GM12878 (cell line): ENCODE measurements around the gene CRTC1. TPM values are rescaled to one million over a fixed set of nuclear protein-coding genes. Genes with fewer than 3 reads are reported as not detected.
"Not testable (repeated sequence)": the region's sequence is repeated elsewhere in the genome, so short reads cannot be mapped to it uniquely, and the experiment has no call there.

Experiments used
- ATAC-seq: fragments of 200-7000 bp; cut with Tn5 transposase; 3 replicates; pipeline ENCODE4 v1.9.1; 2020; ENCODE audit warnings: mild to moderate bottlenecking, moderate library complexity
- BruUV-seq: library from RNA; stranded (reverse); fragments of 400-500 nt; replicated peaks from 2 replicates; lab custom pipeline; 2021; lab: Mats Ljungman, UMichigan
- CTCF ChIA-PET: fragments of 300-600 bp; sonication (Branson Sonifier 250); formaldehyde crosslinking; extraction: SDS; loops from one replicate; lab custom pipeline; 2021; ENCODE audit warnings: inconsistent platforms; lab: Yijun Ruan, JAX
- POLR2A ChIA-PET: fragments of 350-600 bp; formaldehyde crosslinking; extraction: SDS; loops from one replicate; lab custom pipeline; 2021; ENCODE audit warnings: inconsistent platforms; lab: Charles Lee
- RAD21 ChIA-PET: fragments of 300-600 bp; sonication (Branson Sonifier 250); formaldehyde crosslinking; loops from one replicate; lab custom pipeline; 2023; ENCODE audit warnings: antibody characterized with exemption; ENCODE audit not compliant: unreplicated experiment; lab: Charles Lee
- SMC1A ChIA-PET: fragments of 300-600 bp; sonication (Branson Sonifier 250); formaldehyde crosslinking; loops from one replicate; lab custom pipeline; 2023; ENCODE audit not compliant: unreplicated experiment, uncharacterized antibody; lab: Charles Lee
- DNase-seq: peaks from one replicate; pipeline ENCODE4 v3.0.0-alpha.2; 2011; ENCODE audit warnings: low read depth, low spot score
- FAIRE-seq: peaks from 3 replicates; lab custom pipeline; 2011; peaks lifted over from hg19 to GRCh38; lab: Jason Lieb, UNC
- H2AFZ ChIP-seq: 2 replicates; pipeline ENCODE4 v1.6.0; 2011; ENCODE audit warnings: low read depth, low read length, control low read depth; ENCODE audit not compliant: control insufficient read depth
- H3K27ac ChIP-seq: 2 replicates; pipeline ENCODE4 v1.5.1; 2011; ENCODE audit warnings: control low read depth; ENCODE audit not compliant: control insufficient read depth, insufficient read depth
- H3K27me3 ChIP-seq, 2 experiments: replicated peaks in 1 of 2; 2 replicates each; pipeline versions ENCODE4 v1.6.0 to v1.6.1; 2011; ENCODE audit warnings: low read length in 1 of 2; ENCODE audit not compliant: control insufficient read depth in 2 of 2, insufficient read depth in 2 of 2
- H3K36me3 ChIP-seq, 2 experiments: 2 replicates each; pipeline ENCODE4 v1.5.1; 2011; ENCODE audit warnings: low read length in 1 of 2; ENCODE audit not compliant: control insufficient read depth in 2 of 2, insufficient read depth in 2 of 2
- H3K4me1 ChIP-seq: 2 replicates; pipeline ENCODE4 v1.6.1; 2011; ENCODE audit warnings: mild to moderate bottlenecking, low read length, moderate library complexity, mixed read lengths; ENCODE audit not compliant: control insufficient read depth, insufficient read depth
- H3K4me2 ChIP-seq: 2 replicates; pipeline ENCODE4 v1.6.0; 2011; ENCODE audit warnings: control low read depth; ENCODE audit not compliant: control insufficient read depth, insufficient read depth
- H3K4me3 ChIP-seq: fragments of 200-600 bp; sonication (generic); 2 replicates; pipeline ENCODE4 v1.5.1; 2016
- H3K79me2 ChIP-seq: 2 replicates; pipeline ENCODE4 v1.6.0; 2011; ENCODE audit warnings: low read length; ENCODE audit not compliant: control insufficient read depth, insufficient read depth
- H3K9ac ChIP-seq: 2 replicates; pipeline ENCODE4 v1.8.0; 2011; ENCODE audit warnings: low read length, control low read depth, mixed read lengths; ENCODE audit not compliant: control insufficient read depth, insufficient read depth
- H3K9me3 ChIP-seq: replicated peaks from 3 replicates; pipeline ENCODE4 v1.5.1; 2011; ENCODE audit warnings: mild to moderate bottlenecking, low read length; ENCODE audit not compliant: control insufficient read depth, insufficient read depth
- H4K20me1 ChIP-seq: 2 replicates; pipeline ENCODE4 v1.6.0; 2011; ENCODE audit not compliant: control insufficient read depth, insufficient read depth
- FOXK2 ChIP-seq: fragments of 450-650 bp; IDR thresholded peaks from 2 replicates; pipeline ENCODE4 v1.6.1; 2017; ENCODE audit warnings: mild to moderate bottlenecking, moderate library complexity
- HDAC6 ChIP-seq: fragments of 200-600 bp; sonication (generic); IDR thresholded peaks from one replicate; pipeline ENCODE4 v1.8.0; 2017; ENCODE audit warnings: antibody characterized with exemption; ENCODE audit not compliant: unreplicated experiment
- IKZF1 ChIP-seq: fragments of 450-650 bp; conservative IDR thresholded peaks from 2 replicates; pipeline ENCODE4 v1.6.1; 2017; ENCODE audit warnings: antibody characterized with exemption, mild to moderate bottlenecking
- IKZF2 ChIP-seq, 2 experiments: fragments of 450-650 bp; IDR thresholded peaks; 2 replicates each; pipeline ENCODE4 v1.6.1; 2017; ENCODE audit warnings: mild to moderate bottlenecking in 2 of 2, moderate library complexity in 2 of 2
- WGBS: methylation state at CpG from one replicate; pipeline ENCODE4 v1.1.6; 2016; ENCODE audit warnings: low lambda C conversion rate; ENCODE audit not compliant: insufficient replicate concordance, insufficient coverage; ENCODE audit errors: missing lambda C conversion rate; 5-methylcytosine and 5-hydroxymethylcytosine counted together
- in situ Hi-C: fragments of 300-500 bp; cut with MboI; formaldehyde crosslinking; loops from 9 replicates; pipeline ENCODE4 v1.14.3; 2018; ENCODE audit warnings: mixed read lengths
- intact Hi-C: fragments of 100-400 bp; cut with micrococcal nuclease; formaldehyde crosslinking; loops from one replicate; pipeline ENCODE4 v1.14.2; 2022; ENCODE audit not compliant: unreplicated experiment
- polyA plus RNA-seq, 11 experiments: library from polyadenylated mRNA; depleted of rRNA in 4 of 11; unstranded in 6 of 11; stranded (reverse) in 5 of 11; fragments of >200 nt; fragmentation: Nextera tagmentation in 4 of 11; fragmentation: Illumina TruSeq in 1 of 11; extraction: Ambion mirVana in 4 of 11; extraction: Trizol in 1 of 11; gene quantifications; 1 replicate in 1 of 11; 2 replicates in 10 of 11; pipeline versions ENCODE4 v1.2.1 to v1.2.3, GENCODE V29; 2011 to 2016; ENCODE audit warnings: inconsistent platforms in 2 of 11, missing spikeins in 2 of 11, low read depth in 1 of 11
- total RNA-seq, 4 experiments: library from RNA; depleted of rRNA in 3 of 4; stranded (reverse); fragments of >200 nt in 3 of 4; fragmentation: Illumina TruSeq in 1 of 4; extraction: Trizol in 1 of 4; gene quantifications; 2 replicates each; pipeline versions ENCODE4 v1.2.1 to v1.2.3, GENCODE V29; 2013 to 2021
- TF ChIP-seq, protein P1 (sequence below): fragments of 450-650 bp; IDR thresholded peaks from 2 replicates; pipeline ENCODE4 v1.6.1; 2017; ENCODE audit warnings: low read depth, mild to moderate bottlenecking, moderate library complexity
- TF ChIP-seq, protein P2 (sequence below): IDR thresholded peaks from 2 replicates; pipeline ENCODE4 v1.6.1; 2012; ENCODE audit warnings: mild to moderate bottlenecking, low read depth, low read length
- TF ChIP-seq, protein P3 (sequence below): fragments of 450-650 bp; formaldehyde crosslinking; IDR thresholded peaks from 2 replicates; pipeline ENCODE4 v1.4.0; 2022; ENCODE audit warnings: mild to moderate bottlenecking, moderate library complexity

Gene CRTC1
- total and polyA plus RNA-seq, 10 of the 15 experiments (the other 5 are each of a cell fraction or from before 2014, with no cell fraction given) = 0.02 to 4.6 (median 1.1) TPM; not detected in 1

DNA sequence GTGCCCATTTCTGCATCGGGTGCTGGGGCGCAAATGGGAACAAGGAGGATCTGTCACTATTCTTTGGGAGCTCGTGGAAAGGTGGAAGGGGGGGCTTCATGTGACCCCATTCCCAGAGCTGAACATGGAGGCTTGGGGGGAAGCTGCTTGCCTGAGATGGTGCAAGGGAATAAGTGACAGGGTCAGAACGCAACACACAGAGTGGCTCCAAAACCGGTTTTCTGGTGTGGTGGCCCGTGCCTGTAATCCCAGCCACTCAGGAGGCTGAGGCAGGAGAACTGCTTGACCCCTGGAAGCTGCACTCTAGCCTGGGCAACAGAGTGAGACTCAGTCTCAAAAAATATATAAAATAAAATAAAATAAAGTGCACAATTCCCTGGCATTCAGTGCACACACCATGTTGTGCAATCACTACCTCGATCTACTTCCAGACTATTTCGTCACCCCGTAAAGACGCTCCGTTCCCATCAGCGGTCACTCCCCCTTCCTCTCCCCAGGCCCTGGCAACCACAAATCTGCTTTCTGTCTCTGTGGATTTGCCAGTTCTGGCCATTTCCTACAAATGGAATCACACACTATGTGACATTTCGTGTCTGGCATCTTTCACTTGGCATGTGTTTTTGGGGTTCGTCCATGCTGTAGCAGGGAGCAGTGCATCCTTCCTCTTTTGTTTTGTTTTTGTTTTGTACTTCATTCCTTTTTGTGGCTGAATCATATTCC lies 125.8 kb downstream of the CRTC1 start (continued):
- TF ChIP-seq, protein P1, sequence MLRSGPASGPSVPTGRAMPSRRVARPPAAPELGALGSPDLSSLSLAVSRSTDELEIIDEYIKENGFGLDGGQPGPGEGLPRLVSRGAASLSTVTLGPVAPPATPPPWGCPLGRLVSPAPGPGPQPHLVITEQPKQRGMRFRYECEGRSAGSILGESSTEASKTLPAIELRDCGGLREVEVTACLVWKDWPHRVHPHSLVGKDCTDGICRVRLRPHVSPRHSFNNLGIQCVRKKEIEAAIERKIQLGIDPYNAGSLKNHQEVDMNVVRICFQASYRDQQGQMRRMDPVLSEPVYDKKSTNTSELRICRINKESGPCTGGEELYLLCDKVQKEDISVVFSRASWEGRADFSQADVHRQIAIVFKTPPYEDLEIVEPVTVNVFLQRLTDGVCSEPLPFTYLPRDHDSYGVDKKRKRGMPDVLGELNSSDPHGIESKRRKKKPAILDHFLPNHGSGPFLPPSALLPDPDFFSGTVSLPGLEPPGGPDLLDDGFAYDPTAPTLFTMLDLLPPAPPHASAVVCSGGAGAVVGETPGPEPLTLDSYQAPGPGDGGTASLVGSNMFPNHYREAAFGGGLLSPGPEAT = no peak
- TF ChIP-seq IKZF2 (IDR thresholded peaks at IDR 0.05) (no peak), IKZF1 (no peak), FOXK2 (no peak), HDAC6 (no peak)
- TF ChIP-seq, protein P2, sequence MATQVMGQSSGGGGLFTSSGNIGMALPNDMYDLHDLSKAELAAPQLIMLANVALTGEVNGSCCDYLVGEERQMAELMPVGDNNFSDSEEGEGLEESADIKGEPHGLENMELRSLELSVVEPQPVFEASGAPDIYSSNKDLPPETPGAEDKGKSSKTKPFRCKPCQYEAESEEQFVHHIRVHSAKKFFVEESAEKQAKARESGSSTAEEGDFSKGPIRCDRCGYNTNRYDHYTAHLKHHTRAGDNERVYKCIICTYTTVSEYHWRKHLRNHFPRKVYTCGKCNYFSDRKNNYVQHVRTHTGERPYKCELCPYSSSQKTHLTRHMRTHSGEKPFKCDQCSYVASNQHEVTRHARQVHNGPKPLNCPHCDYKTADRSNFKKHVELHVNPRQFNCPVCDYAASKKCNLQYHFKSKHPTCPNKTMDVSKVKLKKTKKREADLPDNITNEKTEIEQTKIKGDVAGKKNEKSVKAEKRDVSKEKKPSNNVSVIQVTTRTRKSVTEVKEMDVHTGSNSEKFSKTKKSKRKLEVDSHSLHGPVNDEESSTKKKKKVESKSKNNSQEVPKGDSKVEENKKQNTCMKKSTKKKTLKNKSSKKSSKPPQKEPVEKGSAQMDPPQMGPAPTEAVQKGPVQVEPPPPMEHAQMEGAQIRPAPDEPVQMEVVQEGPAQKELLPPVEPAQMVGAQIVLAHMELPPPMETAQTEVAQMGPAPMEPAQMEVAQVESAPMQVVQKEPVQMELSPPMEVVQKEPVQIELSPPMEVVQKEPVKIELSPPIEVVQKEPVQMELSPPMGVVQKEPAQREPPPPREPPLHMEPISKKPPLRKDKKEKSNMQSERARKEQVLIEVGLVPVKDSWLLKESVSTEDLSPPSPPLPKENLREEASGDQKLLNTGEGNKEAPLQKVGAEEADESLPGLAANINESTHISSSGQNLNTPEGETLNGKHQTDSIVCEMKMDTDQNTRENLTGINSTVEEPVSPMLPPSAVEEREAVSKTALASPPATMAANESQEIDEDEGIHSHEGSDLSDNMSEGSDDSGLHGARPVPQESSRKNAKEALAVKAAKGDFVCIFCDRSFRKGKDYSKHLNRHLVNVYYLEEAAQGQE = no peak
- TF ChIP-seq, protein P3, sequence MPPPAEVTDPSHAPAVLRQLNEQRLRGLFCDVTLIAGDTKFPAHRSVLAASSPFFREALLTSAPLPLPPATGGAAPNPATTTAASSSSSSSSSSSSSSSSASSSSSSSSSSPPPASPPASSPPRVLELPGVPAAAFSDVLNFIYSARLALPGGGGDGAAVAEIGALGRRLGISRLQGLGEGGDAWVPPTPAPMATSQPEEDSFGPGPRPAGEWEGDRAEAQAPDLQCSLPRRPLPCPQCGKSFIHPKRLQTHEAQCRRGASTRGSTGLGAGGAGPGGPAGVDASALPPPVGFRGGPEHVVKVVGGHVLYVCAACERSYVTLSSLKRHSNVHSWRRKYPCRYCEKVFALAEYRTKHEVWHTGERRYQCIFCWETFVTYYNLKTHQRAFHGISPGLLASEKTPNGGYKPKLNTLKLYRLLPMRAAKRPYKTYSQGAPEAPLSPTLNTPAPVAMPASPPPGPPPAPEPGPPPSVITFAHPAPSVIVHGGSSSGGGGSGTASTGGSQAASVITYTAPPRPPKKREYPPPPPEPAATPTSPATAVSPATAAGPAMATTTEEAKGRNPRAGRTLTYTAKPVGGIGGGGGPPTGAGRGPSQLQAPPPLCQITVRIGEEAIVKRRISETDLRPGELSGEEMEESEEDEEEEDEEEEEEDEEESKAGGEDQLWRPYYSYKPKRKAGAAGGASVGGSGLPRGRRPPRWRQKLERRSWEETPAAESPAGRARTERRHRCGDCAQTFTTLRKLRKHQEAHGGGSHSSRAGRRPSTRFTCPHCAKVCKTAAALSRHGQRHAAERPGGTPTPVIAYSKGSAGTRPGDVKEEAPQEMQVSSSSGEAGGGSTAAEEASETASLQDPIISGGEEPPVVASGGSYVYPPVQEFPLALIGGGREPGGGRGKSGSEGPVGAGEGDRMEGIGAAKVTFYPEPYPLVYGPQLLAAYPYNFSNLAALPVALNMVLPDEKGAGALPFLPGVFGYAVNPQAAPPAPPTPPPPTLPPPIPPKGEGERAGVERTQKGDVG (CRISPR knock-in tag) = no peak

DNA sequence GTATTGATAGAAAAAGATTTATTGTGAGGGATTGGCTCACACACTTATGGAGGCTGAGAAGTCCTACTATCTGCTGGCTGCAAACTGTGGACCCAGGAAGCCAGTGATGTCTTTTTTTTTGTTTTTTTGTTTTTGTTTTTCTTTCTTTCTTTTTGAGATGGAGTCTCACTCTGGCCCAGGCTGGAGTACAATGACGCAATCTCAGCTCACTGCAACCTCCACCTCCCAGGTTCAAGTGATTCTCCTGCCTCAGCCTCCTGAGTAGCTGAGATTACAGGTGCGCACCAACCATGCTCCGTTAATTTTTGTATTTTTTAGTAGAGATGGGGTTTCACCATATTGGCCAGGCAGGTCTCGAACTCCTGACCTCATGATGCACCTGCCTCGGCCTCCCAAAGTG lies 128.2 kb downstream of the CRTC1 start:
- CTCF ChIA-PET, H3K27me3 ChIP-seq, H2AFZ ChIP-seq, BruUV-seq, POLR2A ChIA-PET, H4K20me1 ChIP-seq, H3K27ac ChIP-seq, DNase-seq, ATAC-seq, H3K4me1 ChIP-seq, intact Hi-C loops, H3K9me3 ChIP-seq, H3K36me3 ChIP-seq, H3K79me2 ChIP-seq, H3K4me2 ChIP-seq, RAD21 ChIA-PET, in situ Hi-C loops, H3K9ac ChIP-seq, FAIRE-seq, H3K4me3 ChIP-seq: not testable (repeated sequence)
- WGBS = 71% methylated on average over 5 of the region's 5 CpGs
- SMC1A ChIA-PET = interaction anchor here (0.6 to 1.0 kb wide), 3 partner anchors 16 to 296 kb away, joined by 3 to 4 read pairs (median 3); no protein-coding TSS in a partner anchor
